Measurements from ENCODE around the gene ERP44.
"Not testable (repeated sequence)": the region's sequence is repeated elsewhere in the genome, so short reads cannot be mapped to it uniquely, and the experiment has no call there.

Gene ERP44

DNA sequence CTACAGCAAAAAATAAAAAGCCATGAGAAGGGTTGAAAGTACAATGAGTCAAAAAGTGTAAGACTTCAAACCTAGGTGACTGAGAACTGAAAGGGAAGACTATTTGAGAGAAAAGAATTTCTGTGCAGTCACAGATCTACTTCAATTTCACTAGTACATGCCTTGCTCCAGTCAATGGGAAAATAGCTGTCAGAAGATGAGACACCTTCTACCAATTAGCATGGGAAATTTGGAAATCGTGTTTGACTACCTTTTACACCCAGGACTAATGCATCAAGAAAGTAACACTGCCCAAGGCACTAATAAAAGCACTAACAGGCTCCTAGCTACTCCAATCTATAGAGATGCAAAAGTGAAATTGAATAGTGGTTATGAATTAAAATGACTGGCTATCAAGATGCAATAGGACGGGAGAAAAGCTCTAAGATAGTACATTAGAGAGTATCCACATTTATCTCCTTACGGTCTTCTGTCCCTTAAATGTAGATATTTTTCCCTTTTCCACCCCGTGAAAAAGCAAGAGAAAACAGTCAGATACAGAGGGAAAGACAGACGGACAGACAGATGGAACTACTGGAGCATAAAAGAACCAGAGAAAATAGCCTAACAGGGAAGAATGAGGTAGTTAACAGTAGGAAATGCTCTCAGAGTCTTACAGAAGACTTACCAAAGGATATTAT lies 15.2 kb downstream of the ERP44 start:
- H3K4me3 ChIP-seq (ENCODE audit: control insufficient read depth, low read depth, low read length) = no peak overlapping the region
- TF ChIP-seq, protein P1, sequence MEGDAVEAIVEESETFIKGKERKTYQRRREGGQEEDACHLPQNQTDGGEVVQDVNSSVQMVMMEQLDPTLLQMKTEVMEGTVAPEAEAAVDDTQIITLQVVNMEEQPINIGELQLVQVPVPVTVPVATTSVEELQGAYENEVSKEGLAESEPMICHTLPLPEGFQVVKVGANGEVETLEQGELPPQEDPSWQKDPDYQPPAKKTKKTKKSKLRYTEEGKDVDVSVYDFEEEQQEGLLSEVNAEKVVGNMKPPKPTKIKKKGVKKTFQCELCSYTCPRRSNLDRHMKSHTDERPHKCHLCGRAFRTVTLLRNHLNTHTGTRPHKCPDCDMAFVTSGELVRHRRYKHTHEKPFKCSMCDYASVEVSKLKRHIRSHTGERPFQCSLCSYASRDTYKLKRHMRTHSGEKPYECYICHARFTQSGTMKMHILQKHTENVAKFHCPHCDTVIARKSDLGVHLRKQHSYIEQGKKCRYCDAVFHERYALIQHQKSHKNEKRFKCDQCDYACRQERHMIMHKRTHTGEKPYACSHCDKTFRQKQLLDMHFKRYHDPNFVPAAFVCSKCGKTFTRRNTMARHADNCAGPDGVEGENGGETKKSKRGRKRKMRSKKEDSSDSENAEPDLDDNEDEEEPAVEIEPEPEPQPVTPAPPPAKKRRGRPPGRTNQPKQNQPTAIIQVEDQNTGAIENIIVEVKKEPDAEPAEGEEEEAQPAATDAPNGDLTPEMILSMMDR (conservative IDR thresholded peaks at IDR 0.05; ENCODE audit: control insufficient read depth, insufficient read depth, low read depth, low read length) = no peak
- no peak for DNase-seq (ENCODE audit: low read depth)

- DNase-seq (ENCODE audit: low read depth) = peak; percentile 50
- TF ChIP-seq, protein P1 (conservative IDR thresholded peaks at IDR 0.05; ENCODE audit: control insufficient read depth, insufficient read depth, low read depth, low read length) = no peak
Measured at GRCh38 chr9:100082782-100083181, 16.0 kb downstream of the ERP44 start.

GRCh38 chr9:100076256-100076655 lies 22.5 kb downstream of the ERP44 start:
- not testable (repeated sequence) for H3K4me3 ChIP-seq (ENCODE audit: control insufficient read depth, low read depth, low read length); DNase-seq (ENCODE audit: low read depth)

More at GRCh38 chr9:100082782-100083181, 16.0 kb downstream of the ERP44 start:
- H3K4me3 ChIP-seq (ENCODE audit: control insufficient read depth, low read depth, low read length) = no peak overlapping the region

GRCh38 chr9:100074989-100075388 lies 23.8 kb downstream of the ERP44 start:
- H3K4me3 ChIP-seq (ENCODE audit: control insufficient read depth, low read depth, low read length) = no peak overlapping the region
- TF ChIP-seq, protein P1 (conservative IDR thresholded peaks at IDR 0.05; ENCODE audit: control insufficient read depth, insufficient read depth, low read depth, low read length) = no peak
- DNase-seq (ENCODE audit: low read depth) = no peak

DNA sequence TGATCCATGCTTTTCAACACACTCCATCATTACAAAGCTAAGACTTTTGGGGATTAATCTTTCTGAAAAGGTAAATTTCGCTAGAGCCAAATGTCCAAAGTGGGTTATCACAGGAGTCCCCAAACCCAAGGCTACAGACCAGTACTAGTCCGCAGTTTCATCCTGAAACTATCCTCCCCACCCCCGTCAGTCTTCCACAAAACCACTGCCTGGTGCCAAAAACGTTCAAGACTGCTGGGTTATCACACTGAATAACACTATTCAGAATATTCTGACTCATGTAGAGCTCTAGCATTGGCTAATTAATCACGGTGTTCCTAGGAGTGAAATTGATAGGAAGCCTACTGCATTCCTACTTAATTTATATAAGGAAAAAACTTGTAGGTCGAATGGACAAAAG lies 24.7 kb downstream of the ERP44 start:
- H3K4me3 ChIP-seq (ENCODE audit: control insufficient read depth, low read depth, low read length) = no peak overlapping the region
- peak; percentile 8 for DNase-seq (ENCODE audit: low read depth)
- TF ChIP-seq, protein P1 (conservative IDR thresholded peaks at IDR 0.05; ENCODE audit: control insufficient read depth, insufficient read depth, low read depth, low read length) = no peak

DNA sequence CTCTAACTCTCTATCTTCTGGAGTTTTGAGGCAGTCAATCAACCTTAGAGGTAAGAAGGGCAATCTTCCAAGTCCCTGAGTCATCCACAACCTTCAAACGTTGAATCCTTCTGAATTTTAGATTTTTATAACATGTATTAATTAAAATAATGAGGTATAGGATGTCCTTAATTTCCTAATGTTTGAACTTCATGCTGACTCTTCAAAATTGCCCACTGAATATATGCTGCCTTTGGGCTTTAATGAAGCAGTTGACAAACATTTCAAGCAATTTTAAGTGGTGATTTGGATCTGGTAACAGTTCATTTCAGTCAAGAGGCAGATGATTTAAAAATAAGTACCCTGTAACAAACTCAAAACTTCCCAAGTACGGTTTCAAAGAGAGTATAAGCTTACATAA lies 26.0 kb downstream of the ERP44 start:
- TF ChIP-seq, protein P1 (conservative IDR thresholded peaks at IDR 0.05; ENCODE audit: control insufficient read depth, insufficient read depth, low read depth, low read length) = no peak
- H3K4me3 ChIP-seq (ENCODE audit: control insufficient read depth, low read depth, low read length) = no peak overlapping the region
- DNase-seq (ENCODE audit: low read depth) = no peak

GRCh38 chr9:100071271-100071670 lies 27.5 kb downstream of the ERP44 start:
- TF ChIP-seq, protein P1 (conservative IDR thresholded peaks at IDR 0.05; ENCODE audit: control insufficient read depth, insufficient read depth, low read depth, low read length) = no peak
- no peak overlapping the region for H3K4me3 ChIP-seq (ENCODE audit: control insufficient read depth, low read depth, low read length)
- no peak for DNase-seq (ENCODE audit: low read depth)
